GM18508 (cell line): ENCODE measurements around the gene C1QTNF8.

ENCODE experiments used
- ATAC-seq: cut with Tn5 transposase; IDR thresholded peaks from one replicate; pipeline ENCODE4 v1.9.1; 2021; ENCODE audit warnings: moderate number of reproducible peaks; ENCODE audit not compliant: insufficient read depth, unreplicated experiment

The C1QTNF8 gene

GRCh38 chr16:1080801-1081733 lies 15.0 kb downstream of the C1QTNF8 start:
- no peak for ATAC-seq

- ATAC-seq, result no peak
Measured at GRCh38 chr16:1079786-1080525, 16.1 kb downstream of the C1QTNF8 start.

GRCh38 chr16:1079341-1079740 lies 16.7 kb downstream of the C1QTNF8 start:
- no peak for ATAC-seq

- no peak for ATAC-seq
Measured at GRCh38 chr16:1078579-1079021, 17.4 kb downstream of the C1QTNF8 start.

- no peak for ATAC-seq
Measured at GRCh38 chr16:1077877-1078578, 18.0 kb downstream of the C1QTNF8 start.

- ATAC-seq, result no peak
Measured at GRCh38 chr16:1076801-1077576, 19.1 kb downstream of the C1QTNF8 start.

GRCh38 chr16:1075546-1075945 lies 20.5 kb downstream of the C1QTNF8 start:
- no peak for ATAC-seq

DNA sequence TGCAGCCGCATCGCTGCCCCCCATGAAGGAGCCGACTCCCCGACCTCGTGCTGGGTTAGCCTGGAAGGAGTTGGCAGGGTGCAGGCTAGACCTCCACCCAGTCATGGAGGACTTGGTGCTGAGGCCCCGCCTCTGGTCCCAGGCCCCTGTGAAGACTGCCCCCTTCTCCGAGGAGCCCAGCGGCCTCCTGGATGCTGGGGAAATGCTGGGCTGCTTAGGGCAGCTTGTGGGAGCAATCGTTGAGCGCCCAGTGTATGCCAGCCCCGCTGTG lies 21.7 kb downstream of the C1QTNF8 start:
- ATAC-seq, result no peak

DNA sequence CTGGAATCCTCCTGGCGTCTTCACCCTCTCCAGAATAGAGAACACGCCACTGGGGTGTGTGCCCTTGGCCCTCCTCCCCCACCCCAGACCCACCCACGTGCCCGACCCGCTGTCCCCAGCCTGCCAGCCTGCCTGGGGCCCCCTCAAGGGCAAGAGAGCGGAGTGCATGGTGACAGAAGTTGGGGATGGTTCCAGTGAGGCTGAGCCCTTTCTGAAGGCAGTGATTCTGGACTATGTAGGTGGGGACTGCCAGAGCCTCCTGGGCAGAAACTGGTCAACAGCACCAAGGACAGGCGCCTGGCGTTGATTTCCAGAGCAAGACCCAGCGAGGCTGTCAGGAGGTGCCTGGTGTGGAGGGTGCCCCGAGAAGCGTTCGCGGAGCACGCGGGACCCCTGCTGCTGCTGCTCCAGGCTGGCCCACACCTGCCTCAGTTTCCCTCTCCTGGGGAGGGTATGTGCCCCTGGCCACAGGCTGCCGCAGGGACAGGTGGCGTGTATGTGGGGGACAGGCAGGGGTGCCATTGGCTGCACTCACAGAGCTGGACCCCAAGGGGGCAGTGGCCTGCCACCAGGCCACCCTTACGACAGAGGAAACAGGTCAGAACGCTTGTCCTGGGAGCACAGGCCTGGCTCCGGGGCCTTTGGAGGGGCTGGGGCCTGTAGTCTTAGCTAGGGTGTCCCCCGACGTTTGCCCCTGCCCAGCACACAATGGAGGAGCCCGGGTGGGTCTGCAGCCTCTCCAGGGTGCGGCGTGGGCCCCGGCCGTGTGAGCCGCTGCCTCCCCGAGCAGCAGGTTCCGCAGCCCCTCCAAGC lies 22.3 kb downstream of the C1QTNF8 start:
- no peak for ATAC-seq

- ATAC-seq, result no peak
Measured at GRCh38 chr16:1073262-1073558, 22.8 kb downstream of the C1QTNF8 start.

- ATAC-seq, result no peak
Measured at GRCh38 chr16:1072526-1073261, 23.4 kb downstream of the C1QTNF8 start, which contains the start of gene SSTR5. TSS of gene SSTR5 (plus strand) at chr16:1072747. CDS start at chr16:1078869, 6,122 bp downstream.

- no peak for ATAC-seq
Measured at GRCh38 chr16:1071561-1072225, 24.4 kb downstream of the C1QTNF8 start.

DNA sequence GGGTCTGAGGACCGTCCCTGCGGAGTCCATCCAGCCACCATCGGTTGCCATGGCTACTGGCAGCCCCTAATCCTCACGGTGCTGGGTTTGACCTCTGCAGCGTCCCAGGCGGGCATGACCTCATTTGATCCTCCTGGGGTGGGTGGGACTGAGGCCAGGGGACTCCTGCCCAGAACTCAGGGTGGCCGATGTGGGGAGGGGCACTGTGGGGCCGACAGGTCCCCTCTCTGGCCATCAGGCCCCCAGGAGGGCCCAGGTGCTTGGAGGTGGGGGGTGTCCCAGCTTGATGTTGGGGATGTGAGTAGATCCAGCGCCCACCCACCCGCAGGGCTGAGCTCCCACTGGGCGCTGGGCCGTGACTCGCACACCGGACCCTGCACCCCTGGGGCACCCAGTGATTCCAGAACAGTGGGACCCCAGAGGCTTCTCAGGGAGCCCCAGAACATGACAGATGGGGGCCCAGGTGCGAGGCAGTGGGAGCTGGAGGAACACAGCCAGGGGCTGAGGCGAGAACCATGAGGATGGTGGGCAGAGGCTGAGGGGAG lies 25.1 kb downstream of the C1QTNF8 start:
- ATAC-seq, result no peak

DNA sequence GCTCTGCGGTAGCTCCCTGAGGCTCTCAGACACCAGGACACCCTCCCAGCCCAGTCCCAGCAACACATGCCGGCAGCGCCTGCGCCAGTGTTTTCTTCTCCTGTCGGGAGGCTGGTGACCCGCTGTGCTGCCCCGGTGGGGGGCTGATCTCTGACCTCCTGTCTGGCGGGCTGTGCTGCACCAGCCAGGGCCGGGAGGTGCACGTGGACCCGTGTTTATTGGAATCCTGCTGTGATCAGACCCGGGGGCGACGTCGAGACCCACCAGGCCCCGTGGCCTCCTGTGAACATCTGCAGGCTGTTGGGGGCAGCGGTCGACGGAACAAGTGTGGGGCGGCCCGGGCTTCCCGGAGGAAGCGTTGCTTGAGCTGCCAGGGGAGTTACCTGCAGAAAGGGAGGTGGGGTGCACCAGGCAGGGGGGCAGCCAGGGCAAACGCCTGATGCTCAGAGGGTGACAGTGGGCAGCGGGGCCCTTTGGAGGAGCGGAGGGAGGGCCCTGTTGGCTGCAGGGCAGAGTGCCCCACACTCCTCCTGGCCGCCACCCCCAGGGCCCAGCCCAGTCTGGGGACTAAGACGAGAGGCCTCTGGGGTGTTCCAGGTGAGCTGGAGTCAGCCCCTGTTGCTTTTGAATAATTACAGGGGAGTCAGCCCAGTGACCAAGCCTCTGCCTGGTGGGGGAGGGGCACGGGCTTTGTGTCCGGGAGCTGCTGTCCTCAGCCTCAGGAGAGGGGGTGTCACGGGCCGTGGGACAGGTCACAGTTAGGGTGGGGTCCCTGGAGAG lies 25.8 kb downstream of the C1QTNF8 start:
- no peak for ATAC-seq

DNA sequence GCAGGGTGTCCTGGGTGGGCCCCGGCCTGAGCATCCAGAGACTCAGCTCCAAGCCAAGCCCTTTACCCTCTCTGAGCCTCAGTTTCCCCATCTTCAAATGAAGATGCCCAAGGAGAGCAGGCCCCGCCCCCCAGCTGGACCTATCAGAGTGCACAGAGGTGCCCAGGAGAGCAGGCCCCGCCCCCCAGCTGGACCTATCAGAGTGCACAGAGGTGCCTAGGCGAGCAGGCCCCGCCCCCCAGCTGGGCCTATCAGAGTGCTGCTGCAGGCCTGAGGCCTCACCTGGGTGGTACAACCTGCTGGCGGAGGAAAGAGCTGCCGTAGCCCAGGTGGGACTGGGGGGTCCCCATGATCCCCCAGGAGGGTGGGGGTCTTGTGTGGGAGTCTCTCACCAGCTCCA lies 26.9 kb downstream of the C1QTNF8 start:
- ATAC-seq, result no peak

GRCh38 chr16:1068451-1068850 lies 27.6 kb downstream of the C1QTNF8 start:
- ATAC-seq, result no peak

GRCh38 chr16:1067629-1068028 lies 28.4 kb downstream of the C1QTNF8 start:
- no peak for ATAC-seq
